Right atrium auricular region (tissue), 2 donors: ENCODE data around the gene PDGFC. TPM values are rescaled to one million over a fixed set of nuclear protein-coding genes. Genes with fewer than 3 reads are reported as not detected.

ENCODE experiments used
- DNase-seq: peaks from one replicate; pipeline ENCODE4 v3.0.0-alpha.2; 2019; ENCODE audit warnings: low spot score
- H3K27ac ChIP-seq, 2 donors: fragments of 200-600 bp; sonication (generic); 1 replicate in 1 of 2; 2 replicates in 1 of 2; pipeline ENCODE4 v1.5.1; 2016 to 2019
- H3K27me3 ChIP-seq, 2 donors: fragments of 200-600 bp; sonication (generic); one replicate each; pipeline versions ENCODE4 v1.5.1 to v1.6.0; 2017 to 2019
- H3K36me3 ChIP-seq: fragments of 200-600 bp; sonication (generic); one replicate; pipeline ENCODE4 v1.5.1; 2016
- H3K4me1 ChIP-seq, 2 donors: fragments of 200-600 bp; sonication (generic); one replicate each; pipeline versions ENCODE4 v1.5.1 to v1.6.0; 2017 to 2019
- H3K4me3 ChIP-seq, 2 donors: fragments of 200-600 bp; sonication (generic); 1 replicate in 1 of 2; 2 replicates in 1 of 2; pipeline ENCODE4 v1.5.1; 2017 to 2019; ENCODE audit warnings: mild to moderate bottlenecking in 1 of 2, moderate library complexity in 1 of 2
- H3K9me3 ChIP-seq, 2 donors: fragments of 200-600 bp; sonication (generic); one replicate each; pipeline ENCODE4 v1.5.1; 2019
- CTCF ChIP-seq, 2 donors: fragments of 200-600 bp; sonication (generic); IDR thresholded peaks; one replicate each; pipeline ENCODE4 v1.5.1; 2019; ENCODE audit warnings: antibody characterized with exemption in 2 of 2
- total RNA-seq, 2 donors: library from RNA; depleted of rRNA; stranded (reverse); fragments of >200 nt; gene quantifications; one replicate each; pipeline ENCODE4 v1.1.0, GENCODE V29; 2016

Gene PDGFC
- total RNA-seq, 2 donors from 2014 or later: 17.0 to 17.1 TPM

DNA sequence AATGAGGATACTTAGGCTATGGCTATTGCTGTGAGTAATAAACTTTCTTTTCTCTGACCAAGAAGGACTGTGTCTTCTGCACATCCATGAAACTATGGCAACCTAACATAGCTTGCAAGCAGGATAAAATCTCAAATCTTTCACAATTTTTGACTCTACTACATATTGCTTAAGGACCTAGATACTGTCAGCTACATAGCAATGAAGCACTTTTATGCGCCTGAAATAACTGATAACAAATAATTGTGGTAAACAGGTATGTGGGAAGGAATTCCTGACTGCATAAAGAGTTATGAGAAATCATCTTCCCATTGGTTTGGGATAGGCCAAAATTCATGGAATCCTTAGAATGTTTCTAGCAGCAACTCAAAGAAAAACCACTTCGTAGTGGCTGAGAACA, 41.2 kb upstream of the PDGFC start:
- TF ChIP-seq CTCF (IDR thresholded peaks at IDR 0.05): no peak
- no peaks in the 10 kb centered on the region for H3K27me3 ChIP-seq
- H3K27ac ChIP-seq: no peak overlapping the region
- no peak overlapping the region for H3K4me3 ChIP-seq
- no peaks in the 10 kb centered on the region for H3K9me3 ChIP-seq
- H3K4me1 ChIP-seq: peaks cover 0 to 8% of the 10 kb centered on the region in 2 donors
- DNase-seq: no peak
- no peaks in the 10 kb centered on the region for H3K36me3 ChIP-seq

DNA sequence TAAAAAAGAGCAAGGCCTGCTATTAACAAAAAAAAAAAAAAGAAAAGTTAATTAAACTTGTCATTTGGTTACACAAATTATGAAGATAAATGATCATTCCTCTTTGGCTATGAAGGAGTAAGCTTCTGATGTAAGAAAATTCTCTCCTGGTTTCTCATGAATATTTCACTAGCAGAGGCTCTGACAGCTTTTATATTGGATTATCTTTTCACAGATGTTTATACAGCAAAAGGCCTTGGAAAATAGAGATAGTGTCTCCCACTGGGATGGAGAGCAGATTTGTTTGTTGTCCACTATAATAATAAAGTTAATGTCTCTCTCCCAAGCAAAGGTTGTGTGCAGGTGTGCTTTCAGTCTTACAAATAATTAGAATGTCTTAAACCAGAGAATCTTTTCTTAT, 40.7 kb upstream of the PDGFC start:
- H3K27ac ChIP-seq: no peak overlapping the region
- no peak for TF ChIP-seq CTCF (IDR thresholded peaks at IDR 0.05)

DNA sequence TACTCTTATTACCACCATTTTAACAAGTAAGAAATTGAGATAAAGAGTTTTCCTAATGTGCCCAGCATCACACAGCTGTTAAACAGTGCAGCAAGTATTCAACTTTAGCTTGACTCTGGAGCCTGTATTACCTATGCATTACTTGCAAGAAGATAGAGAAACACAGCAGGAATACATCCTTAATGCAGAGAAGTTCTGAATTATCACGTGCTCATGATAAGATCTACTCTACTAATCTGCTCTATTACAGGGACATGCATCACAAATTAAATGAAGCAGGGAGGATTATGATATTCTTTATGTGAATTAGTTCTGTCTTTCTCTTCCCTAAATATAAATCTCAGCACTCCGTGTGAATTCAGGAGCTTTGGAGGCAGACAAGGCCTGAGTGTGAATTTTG, 39.0 kb upstream of the PDGFC start:
- no peaks in the 10 kb centered on the region for H3K9me3 ChIP-seq
- no peak for DNase-seq
- H3K27me3 ChIP-seq: no peaks in the 10 kb centered on the region
- no peak for TF ChIP-seq CTCF (IDR thresholded peaks at IDR 0.05)
- H3K27ac ChIP-seq: no peak overlapping the region
- H3K4me3 ChIP-seq: no peak overlapping the region
- peaks cover 0 to 7% of the 10 kb centered on the region in 2 donors for H3K4me1 ChIP-seq
- no peaks in the 10 kb centered on the region for H3K36me3 ChIP-seq

More for the DNA sequence above, 40.7 kb upstream of the PDGFC start:
- Histone ChIP-seq H3K36me3 (no peaks in the 10 kb centered on the region), H3K4me1 (peaks cover 0 to 8% of the 10 kb centered on the region in 2 donors), H3K4me3 (no peak overlapping the region), H3K9me3 (no peaks in the 10 kb centered on the region), H3K27me3 (no peaks in the 10 kb centered on the region)
- DNase-seq: no peak

DNA sequence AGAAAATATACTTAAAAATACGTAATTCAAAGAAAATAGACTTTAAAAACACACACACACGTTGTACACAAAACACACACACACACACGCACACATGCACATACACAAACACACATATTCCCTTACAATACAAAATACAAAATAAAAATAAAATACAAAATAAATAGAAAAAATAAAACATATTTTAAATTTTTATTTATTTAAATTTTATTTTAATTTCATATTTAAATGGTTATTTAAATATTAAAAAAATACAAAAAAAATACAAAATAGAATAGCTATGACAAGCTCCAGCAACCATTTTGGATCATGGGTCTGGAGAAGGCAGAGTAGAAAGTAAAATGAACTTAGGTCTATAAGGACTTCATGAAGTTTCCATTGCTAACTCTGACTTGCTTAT, 34.2 kb upstream of the PDGFC start:
- no peak for TF ChIP-seq CTCF (IDR thresholded peaks at IDR 0.05)
- H3K4me1 ChIP-seq: peaks cover 0 to 14% of the 10 kb centered on the region in 2 donors
- no peaks in the 10 kb centered on the region for H3K36me3 ChIP-seq
- no peak overlapping the region for H3K4me3 ChIP-seq
- H3K27ac ChIP-seq: peak overlapping the region in 1 of 2 donors; percentile 73
- no peaks in the 10 kb centered on the region for H3K27me3 ChIP-seq
- H3K9me3 ChIP-seq: no peaks in the 10 kb centered on the region
- DNase-seq: no peak

DNA sequence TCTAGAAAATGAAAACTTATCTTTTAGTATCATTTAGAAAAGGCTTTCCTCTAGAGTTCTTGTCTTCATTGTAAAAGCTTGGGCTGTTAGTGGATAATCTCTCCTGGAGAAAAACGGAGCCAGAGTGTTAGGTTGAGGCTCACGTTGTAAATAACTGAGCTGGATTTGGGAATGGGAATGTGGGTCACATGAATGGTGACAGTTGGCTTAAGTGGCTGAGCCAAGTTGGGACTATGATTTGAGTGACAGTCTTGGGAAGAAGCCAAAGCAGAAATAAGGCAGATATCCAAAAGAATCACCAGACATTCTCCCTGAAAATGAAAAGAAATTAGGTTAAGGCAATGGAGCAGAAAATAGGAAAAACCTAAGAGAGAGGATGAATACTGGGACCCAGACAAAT, 33.6 kb upstream of the PDGFC start:
- no peak for TF ChIP-seq CTCF (IDR thresholded peaks at IDR 0.05)
- no peak for DNase-seq

More for the DNA sequence above, 33.6 kb upstream of the PDGFC start:
- Histone ChIP-seq H3K9me3 (no peaks in the 10 kb centered on the region), H3K4me3 (no peak overlapping the region), H3K27me3 (no peaks in the 10 kb centered on the region), H3K4me1 (peaks cover 0 to 14% of the 10 kb centered on the region in 2 donors), H3K27ac (peak overlapping the region; percentile 49 to 73), H3K36me3 (no peaks in the 10 kb centered on the region)
